G401 (cell line): ENCODE results near the gene ATP6AP1. TPM values are rescaled to one million over a fixed set of nuclear protein-coding genes. Genes with fewer than 3 reads are reported as not detected.
"Not testable (repeated sequence)": the region's sequence is repeated elsewhere in the genome, so short reads cannot be mapped to it uniquely, and the experiment has no call there.

Experiments used
- DNase-seq: peaks from one replicate; pipeline ENCODE4 v3.0.0-alpha.2; 2015; ENCODE audit warnings: low spot score
- in situ Hi-C: cut with HindIII; loops from 2 replicates; pipeline ENCODE4 v1.10.0; 2016; ENCODE audit warnings: low sequenced_read_pairs, mixed read lengths
- total RNA-seq: library from RNA; depleted of rRNA; stranded (reverse); fragments of >200 nt; shearing (Covaris generic); gene quantifications from 2 replicates; pipeline ENCODE4 v1.2.3, GENCODE V29; 2014; rRNA removed

ATP6AP1 gene, protein sequence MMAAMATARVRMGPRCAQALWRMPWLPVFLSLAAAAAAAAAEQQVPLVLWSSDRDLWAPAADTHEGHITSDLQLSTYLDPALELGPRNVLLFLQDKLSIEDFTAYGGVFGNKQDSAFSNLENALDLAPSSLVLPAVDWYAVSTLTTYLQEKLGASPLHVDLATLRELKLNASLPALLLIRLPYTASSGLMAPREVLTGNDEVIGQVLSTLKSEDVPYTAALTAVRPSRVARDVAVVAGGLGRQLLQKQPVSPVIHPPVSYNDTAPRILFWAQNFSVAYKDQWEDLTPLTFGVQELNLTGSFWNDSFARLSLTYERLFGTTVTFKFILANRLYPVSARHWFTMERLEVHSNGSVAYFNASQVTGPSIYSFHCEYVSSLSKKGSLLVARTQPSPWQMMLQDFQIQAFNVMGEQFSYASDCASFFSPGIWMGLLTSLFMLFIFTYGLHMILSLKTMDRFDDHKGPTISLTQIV
- total RNA-seq, result 48.9 and 60.6 TPM in 2 replicates

GRCh38 chrX:154428176-154429171 lies at the start of gene ATP6AP1:
ATP6AP1 (plus strand) TSS chrX:154428677; CDS start chrX:154428693, 16 bp downstream.
- DNase-seq, result peak; percentile 92
- in situ Hi-C loops, result no loop called here

DNA sequence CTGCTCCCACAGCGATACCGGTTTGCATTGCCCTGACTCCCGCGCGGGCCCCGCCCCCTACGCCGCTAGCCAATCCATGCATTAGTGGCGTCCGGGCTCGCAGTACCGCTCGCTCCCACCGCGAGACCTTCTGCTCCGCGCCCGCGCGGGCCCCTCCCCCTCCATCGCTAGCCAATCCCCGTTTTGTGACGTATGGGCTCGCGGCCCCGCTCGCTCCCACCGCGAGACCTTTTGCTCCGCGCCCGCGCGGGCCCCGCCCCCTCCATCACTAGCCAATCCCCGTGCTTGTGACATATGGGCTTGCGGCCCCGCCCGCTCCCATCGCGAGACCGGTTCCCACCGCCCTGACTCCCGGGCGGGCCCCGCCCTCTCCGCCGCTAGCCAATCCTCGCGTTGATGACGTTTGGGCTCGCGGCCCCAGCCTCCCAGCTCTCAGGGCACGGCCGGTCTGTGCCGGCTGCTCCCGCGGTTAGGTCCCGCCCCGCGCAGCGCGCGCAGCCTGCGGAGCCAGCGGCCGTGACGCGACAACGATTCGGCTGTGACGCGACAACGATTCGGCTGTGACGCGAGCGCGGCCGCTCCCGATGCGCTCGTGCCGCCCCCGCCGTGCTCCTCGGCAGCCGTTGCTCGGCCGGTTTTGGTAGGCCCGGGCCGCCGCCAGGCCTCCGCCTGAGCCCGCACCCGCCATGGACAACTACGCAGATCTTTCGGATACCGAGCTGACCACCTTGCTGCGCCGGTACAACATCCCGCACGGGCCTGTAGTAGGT lies 49.5 kb upstream of the ATP6AP1 start, which contains the start of gene EMD:
EMD (plus strand) TSS at position 497 of the 770 bp plus-strand sequence; CDS start at position 687, 190 bp downstream.
- peak; percentile 96 for DNase-seq
- in situ Hi-C loops, result no loop called here

- no peak for DNase-seq
- in situ Hi-C loops, result no loop called here
These were observed 48.9 kb upstream of the ATP6AP1 start for GRCh38 chrX:154379569-154379951.

- no peak for DNase-seq
These were observed 48.3 kb upstream of the ATP6AP1 start for GRCh38 chrX:154380153-154380552.

GRCh38 chrX:154380787-154381186 lies 47.7 kb upstream of the ATP6AP1 start:
- in situ Hi-C loops, result no loop called here

More at GRCh38 chrX:154380153-154380552, 48.3 kb upstream of the ATP6AP1 start:
- in situ Hi-C loops, result no loop called here

DNA sequence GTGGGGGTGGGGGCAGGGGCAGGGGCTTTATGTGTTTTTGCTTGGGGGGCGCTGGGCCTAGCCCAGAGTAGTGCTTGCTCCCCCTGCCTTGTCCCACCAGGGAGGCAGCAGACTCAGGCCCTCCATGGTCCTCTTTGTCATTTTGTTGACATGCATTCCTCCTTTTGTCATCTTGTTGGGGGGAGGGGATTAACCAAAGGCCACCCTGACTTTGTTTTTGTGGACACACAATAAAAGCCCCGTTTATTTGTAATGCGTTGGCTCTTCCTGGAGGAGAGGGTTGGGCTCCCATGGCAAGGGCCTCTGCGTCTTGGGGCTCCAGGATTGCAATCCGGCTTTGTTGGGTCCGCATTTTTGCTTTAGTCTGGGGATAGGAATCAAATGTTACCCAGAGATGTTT lies 47.2 kb upstream of the ATP6AP1 start:
- no peak for DNase-seq

More at GRCh38 chrX:154380787-154381186, 47.7 kb upstream of the ATP6AP1 start:
- no peak for DNase-seq

GRCh38 chrX:154382483-154383069 lies 45.9 kb upstream of the ATP6AP1 start:
- DNase-seq, result no peak
- in situ Hi-C loops, result no loop called here

More for the DNA sequence above, 47.2 kb upstream of the ATP6AP1 start:
- in situ Hi-C loops, result no loop called here

GRCh38 chrX:154383359-154384283 lies 44.9 kb upstream of the ATP6AP1 start:
- peak; percentile 8 for DNase-seq
- in situ Hi-C loops, result no loop called here

GRCh38 chrX:154384284-154384892 lies 44.1 kb upstream of the ATP6AP1 start:
- DNase-seq, result peak; percentile 11
- in situ Hi-C loops, result no loop called here

- in situ Hi-C loops, DNase-seq: not testable (repeated sequence)
These were observed 40.4 kb upstream of the ATP6AP1 start for GRCh38 chrX:154388094-154388493.

DNA sequence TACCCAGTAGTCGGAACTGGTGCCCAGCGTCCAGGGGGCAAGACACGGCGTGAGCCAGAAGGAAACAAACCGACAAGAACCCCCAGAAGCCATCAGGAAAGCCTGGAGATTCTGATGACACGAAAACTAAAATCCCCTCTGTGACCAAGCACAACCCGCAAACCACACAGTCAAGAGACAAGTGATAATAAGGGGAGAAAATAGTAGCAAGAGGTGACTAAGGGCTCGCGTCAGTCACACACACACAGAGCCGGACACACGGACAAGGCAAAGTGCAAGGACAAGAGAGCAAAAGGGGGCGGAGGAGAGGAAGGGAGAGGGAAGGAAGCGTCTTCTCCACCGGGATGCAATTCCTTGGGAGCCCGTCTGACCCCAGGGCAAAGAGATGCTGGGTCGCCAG lies 39.8 kb upstream of the ATP6AP1 start:
- DNase-seq, in situ Hi-C loops: not testable (repeated sequence)

GRCh38 chrX:154389812-154390747 lies 38.4 kb upstream of the ATP6AP1 start:
- DNase-seq, in situ Hi-C loops: not testable (repeated sequence)

- DNase-seq, in situ Hi-C loops: not testable (repeated sequence)
These were observed 32.1 kb upstream of the ATP6AP1 start for GRCh38 chrX:154396363-154396762.

- DNase-seq, result peak; percentile 55
These were observed 31.2 kb upstream of the ATP6AP1 start for GRCh38 chrX:154396973-154397887.

More at GRCh38 chrX:154396973-154397887, 31.2 kb upstream of the ATP6AP1 start:
- in situ Hi-C loops, result no loop called here
